GM21737 (cell line): Measurements from ENCODE around the gene ATP8A1.
"Not testable (repeated sequence)": the region's sequence is repeated elsewhere in the genome, so short reads cannot be mapped to it uniquely, and the experiment has no call there.

ENCODE experiments used
- ATAC-seq: cut with Tn5 transposase; IDR thresholded peaks from one replicate; pipeline ENCODE4 v1.9.1; 2021; ENCODE audit warnings: mild to moderate bottlenecking, moderate library complexity; ENCODE audit not compliant: unreplicated experiment

ATP8A1 gene

GRCh38 chr4:42652529-42653231 lies 4.2 kb downstream of the ATP8A1 start:
- ATAC-seq, result not testable (repeated sequence)

- ATAC-seq, result no peak
Measured at GRCh38 chr4:42649870-42650269, 7.0 kb downstream of the ATP8A1 start.

GRCh38 chr4:42646999-42647541 lies 9.8 kb downstream of the ATP8A1 start:
- no peak for ATAC-seq

GRCh38 chr4:42646013-42646784 lies 10.7 kb downstream of the ATP8A1 start:
- no peak for ATAC-seq

GRCh38 chr4:42644897-42645296 lies 12.0 kb downstream of the ATP8A1 start:
- ATAC-seq, result no peak

GRCh38 chr4:42643685-42644084 lies 13.2 kb downstream of the ATP8A1 start:
- ATAC-seq, result peak; percentile 59

GRCh38 chr4:42642845-42643615 lies 13.9 kb downstream of the ATP8A1 start:
- no peak for ATAC-seq

GRCh38 chr4:42642101-42642797 lies 14.7 kb downstream of the ATP8A1 start:
- ATAC-seq, result no peak

GRCh38 chr4:42641656-42642055 lies 15.2 kb downstream of the ATP8A1 start:
- no peak for ATAC-seq

GRCh38 chr4:42641161-42641560 lies 15.7 kb downstream of the ATP8A1 start:
- no peak for ATAC-seq

- no peak for ATAC-seq
Measured at GRCh38 chr4:42640613-42641012, 16.3 kb downstream of the ATP8A1 start.

- peak; percentile 66 for ATAC-seq
Measured at GRCh38 chr4:42638993-42639392, 17.9 kb downstream of the ATP8A1 start.

GRCh38 chr4:42638321-42638720 lies 18.6 kb downstream of the ATP8A1 start:
- no peak for ATAC-seq

GRCh38 chr4:42637867-42638266 lies 19.0 kb downstream of the ATP8A1 start:
- no peak for ATAC-seq

- no peak for ATAC-seq
Measured at GRCh38 chr4:42637104-42637503, 19.8 kb downstream of the ATP8A1 start.

GRCh38 chr4:42636645-42636949 lies 20.3 kb downstream of the ATP8A1 start:
- ATAC-seq, result no peak

- peak; percentile 44 for ATAC-seq
Measured at GRCh38 chr4:42633605-42634388, 23.1 kb downstream of the ATP8A1 start.

GRCh38 chr4:42632653-42633382 lies 24.1 kb downstream of the ATP8A1 start:
- no peak for ATAC-seq

GRCh38 chr4:42630908-42631307 lies 26.0 kb downstream of the ATP8A1 start:
- ATAC-seq, result no peak
